Measurements from ENCODE around the gene SPAAR.
"Not testable (repeated sequence)": the region's sequence is repeated elsewhere in the genome, so short reads cannot be mapped to it uniquely, and the experiment has no call there.

The SPAAR gene

GRCh38 chr9:35905051-35905781 is 4.1 kb upstream of the SPAAR start:
- no peak for DNase-seq

DNA sequence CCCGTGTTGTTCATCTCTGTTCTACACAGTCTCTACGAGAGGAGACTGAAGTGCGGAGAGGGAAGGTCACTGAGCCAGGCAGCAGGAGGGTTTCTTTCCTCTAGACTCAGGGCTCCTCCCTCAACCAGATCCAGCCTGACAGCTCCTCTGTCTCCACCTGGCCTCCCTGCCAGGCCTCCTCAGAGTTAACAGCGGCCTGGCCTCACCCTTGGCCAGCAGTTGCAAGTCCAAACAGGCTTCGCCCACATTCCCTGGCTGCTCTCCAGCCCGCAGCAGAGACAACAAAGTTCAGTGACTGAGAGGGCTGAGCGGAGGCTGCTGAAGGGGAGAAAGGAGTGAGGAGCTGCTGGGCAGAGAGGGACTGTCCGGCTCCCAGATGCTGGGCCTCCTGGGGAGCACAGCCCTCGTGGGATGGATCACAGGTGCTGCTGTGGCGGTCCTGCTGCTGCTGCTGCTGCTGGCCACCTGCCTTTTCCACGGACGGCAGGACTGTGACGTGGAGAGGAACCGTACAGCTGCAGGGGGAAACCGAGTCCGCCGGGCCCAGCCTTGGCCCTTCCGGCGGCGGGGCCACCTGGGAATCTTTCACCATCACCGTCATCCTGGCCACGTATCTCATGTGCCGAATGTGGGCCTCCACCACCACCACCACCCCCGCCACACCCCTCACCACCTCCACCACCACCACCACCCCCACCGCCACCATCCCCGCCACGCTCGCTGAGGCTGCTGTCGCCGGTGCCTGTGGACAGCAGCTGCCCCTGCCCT is 3.2 kb upstream of the SPAAR start, which contains the start of gene HRCT1:
HRCT1 (plus strand) TSS at position 291 of the 768 bp plus-strand sequence; CDS start at position 377, 86 bp downstream.
- DNase-seq = no peak

- no peak for DNase-seq
Measured at GRCh38 chr9:35906923-35907699, 2.2 kb upstream of the SPAAR start.

DNA sequence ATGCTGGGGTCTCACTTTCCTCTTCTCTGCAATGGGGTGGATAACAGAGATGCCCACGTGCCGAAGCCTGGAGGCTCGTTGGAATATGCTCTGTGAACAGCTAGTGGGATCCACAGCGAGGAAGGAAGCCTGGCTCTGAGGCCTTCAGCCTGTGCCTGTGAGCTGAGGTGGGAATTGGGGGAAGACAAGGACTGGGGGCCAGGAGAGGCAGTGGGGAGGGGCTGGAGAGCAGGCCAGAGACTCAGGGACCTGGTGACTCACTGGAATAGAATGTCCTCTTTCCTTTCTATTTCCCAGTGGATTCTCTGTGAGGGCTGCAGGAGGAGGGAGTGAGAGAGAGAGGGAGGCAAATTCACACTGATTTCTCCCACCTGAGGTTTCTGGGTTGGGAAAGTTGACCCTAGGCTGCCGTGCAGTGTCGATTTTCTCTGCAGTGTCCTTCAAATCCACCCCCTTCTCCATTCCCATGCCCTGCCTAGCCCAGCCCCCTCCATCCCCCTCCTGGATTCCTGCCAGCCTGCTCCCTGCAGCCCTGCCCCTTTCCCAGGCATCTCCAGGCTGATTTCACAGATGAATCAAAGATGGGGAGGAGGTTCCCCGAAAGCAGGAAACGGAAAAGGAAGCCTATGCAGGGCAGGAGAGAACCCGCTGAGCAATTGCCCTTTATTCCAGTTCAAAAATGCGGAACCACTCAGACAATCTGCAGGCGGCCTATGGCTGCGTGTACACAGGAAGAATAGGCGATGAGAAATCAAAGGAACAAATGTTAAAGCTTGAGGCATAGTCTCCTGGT is 1.4 kb upstream of the SPAAR start:
- DNase-seq = no peak

DNA sequence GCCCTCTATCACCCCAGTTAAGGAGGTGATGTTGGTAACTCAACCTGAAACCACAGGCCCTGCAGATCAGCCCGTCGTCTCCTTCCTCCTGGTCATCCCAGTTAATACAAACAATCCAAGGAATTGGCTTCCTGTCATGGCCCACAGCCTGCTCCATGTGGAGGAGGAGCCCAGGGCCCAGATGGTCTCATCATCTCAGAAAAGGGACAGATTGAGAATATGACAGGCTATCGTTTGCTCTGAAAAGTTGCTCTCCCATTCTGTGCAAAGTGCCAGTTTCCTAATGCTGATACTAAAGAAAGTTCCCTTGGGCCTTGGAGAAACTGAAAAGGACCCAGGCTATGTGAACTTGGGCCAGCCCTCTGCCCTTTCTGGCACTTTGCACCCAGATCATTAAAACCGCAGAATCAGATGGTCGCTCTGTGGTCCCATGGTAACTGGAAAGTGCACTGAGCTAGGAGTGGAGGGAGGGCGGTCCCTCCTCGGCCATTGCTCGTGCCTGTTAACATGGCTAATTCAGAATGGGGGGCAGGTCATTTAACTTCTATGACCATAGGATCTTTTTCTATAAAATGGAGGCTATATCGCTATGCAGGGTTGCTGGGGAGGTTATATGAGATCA is 675 bp upstream of the SPAAR start:
- no peak for DNase-seq

DNA sequence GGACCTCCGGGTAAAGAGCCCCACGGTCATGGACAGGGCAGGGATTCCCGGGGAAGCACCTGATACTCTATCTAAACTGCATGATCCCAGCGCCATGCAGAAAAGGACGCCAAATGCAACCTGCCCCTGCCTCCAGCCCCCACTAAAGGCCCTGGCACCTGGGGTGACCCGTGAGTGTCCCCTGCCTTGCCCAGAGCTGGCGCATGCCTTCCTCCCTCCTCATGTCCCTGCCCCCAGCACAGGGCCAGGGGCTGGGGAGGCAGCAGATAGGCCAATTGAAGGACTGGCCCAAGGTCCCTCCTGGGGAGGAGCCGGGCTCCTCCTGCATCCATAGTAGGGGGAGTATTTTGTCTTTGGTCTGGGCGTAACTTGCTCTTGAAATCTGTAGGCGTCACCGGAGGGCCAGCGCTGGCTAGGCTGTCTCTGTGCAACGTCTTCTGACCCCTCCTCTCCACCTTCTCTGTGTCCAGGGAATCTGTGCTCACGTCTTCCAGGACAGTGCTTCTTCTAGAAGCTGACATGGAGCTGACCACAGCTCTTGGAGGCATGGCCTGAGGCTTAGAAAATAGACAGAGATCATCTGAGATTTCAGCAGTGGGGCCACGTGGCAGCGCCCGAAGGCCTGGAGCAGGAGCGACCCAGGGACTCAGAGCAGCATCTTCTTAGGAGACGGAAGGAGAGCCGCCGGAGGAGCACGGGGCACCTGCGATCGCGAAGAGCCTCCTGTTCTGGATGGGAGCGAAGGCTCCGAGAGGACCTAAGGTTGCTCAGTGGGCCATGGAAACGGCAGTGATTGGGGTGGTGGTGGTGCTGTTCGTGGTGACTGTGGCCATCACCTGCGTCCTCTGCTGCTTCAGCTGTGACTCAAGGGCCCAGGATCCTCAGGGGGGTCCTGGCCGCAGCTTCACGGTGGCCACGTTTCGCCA is 660 bp downstream of the SPAAR start:
- no peak for DNase-seq

DNA sequence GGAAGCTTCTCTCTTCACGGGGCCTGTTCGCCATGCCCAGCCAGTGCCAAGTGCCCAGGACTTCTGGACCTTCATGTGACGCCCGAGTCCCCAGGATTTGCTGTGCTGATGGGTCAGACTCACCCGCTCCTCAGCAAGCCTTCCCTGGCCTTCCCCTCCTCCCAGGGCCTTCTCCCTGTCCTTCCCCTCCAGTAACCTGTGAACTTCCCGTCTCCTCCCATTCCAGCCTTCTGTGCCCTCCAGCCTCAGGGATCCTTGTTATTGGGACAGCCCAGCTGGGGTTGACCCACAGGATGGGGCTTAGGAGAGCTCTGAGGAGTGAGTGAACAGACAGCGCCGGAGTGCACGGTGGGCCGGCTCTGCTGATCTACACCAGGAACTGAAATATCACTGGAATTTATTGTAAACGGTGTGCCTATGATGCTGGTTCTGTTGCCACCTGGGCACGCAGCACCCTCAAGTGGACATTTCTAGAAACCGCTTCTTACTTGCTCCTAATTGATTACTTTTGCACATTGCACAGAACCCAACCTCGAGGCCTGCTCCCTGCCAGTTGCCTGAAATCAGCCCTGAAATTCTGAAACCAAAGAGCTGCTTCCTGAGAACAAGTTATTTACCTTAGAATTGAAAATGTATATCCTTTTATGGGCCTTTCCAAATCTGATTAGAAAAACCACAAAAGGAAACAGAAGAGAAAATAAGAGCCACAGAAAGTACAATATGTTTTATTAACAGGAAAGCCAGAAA is 1.5 kb downstream of the SPAAR start:
- DNase-seq = no peak

DNA sequence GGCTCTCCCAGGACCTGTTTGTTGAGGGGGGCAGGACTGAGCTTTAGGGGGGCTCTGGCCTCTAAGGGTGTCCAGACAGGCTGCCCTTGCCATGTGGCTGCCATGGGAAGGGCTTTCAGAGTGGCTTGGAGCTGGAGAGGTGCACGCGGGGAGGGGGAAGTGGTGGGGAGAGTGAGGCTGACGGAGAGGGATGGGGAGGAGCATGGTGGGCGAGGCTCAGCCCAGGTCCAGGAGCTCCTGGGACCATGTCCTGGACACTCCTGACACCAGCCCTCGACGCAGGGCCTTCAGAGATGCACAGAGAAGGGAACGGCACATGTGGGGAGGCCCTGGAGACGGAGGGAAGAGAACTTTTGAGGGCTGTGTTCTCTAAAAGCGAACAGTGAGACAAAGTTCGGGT is 2.4 kb downstream of the SPAAR start:
- DNase-seq = no peak

- DNase-seq = no peak
Measured at GRCh38 chr9:35912791-35913400, 3.6 kb downstream of the SPAAR start.

GRCh38 chr9:35913429-35913828 is 4.1 kb downstream of the SPAAR start:
- DNase-seq = not testable (repeated sequence)

DNA sequence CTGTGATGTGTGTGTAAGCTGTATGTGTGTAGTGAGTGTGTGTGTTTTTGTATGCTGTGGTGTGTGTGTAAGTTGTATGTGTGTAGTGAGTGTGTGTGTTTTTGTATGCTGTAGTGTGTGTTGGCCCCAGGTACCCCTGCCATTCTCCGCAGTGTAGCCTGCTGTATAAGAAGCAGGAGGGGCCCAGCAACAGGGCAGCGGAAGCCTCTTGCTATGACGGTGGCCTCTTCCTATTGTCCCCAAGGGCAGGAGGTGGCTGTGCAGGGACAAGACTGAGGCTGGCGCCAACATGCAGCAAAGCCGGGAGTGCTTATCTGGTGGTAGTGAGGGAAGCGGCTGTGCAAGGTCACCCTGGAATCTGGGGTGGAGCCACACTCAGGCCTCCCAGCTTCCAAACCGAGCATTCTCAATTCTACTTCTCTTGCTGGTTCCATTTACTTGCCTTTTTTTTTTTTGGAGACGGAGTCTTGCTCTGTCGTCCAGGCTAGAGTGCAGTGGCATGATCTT is 5.1 kb downstream of the SPAAR start:
- DNase-seq = no peak

DNA sequence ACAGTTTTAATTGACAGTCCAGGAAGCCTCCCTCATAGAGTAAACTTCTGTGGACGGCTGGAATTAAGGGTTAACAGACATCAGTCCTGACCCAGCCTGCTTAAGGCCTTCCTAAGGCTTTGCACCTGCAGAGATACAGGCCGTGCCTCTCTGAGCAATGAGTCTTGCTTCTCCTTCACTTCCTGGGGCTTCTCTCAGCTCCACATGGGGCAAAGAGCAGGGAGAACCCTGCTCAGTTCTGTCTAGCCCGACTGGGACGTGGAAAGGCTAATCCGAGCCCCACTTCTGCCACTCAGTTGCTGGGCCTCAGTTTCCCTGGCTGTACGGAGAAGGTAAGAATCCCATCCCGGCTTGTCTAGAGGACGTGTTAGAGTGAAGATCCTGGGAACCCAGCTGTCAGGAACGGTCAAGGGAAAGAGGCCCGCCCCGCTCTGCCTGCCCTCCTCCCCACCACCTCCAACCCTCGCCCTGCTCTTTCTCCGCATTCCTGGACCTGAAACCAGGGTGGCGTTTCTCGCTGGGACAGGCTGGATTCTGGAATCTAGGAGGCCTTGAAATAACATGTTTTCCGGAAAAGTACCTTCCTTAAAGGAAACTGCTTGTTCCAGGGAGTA is 6.5 kb downstream of the SPAAR start:
- DNase-seq = no peak

DNA sequence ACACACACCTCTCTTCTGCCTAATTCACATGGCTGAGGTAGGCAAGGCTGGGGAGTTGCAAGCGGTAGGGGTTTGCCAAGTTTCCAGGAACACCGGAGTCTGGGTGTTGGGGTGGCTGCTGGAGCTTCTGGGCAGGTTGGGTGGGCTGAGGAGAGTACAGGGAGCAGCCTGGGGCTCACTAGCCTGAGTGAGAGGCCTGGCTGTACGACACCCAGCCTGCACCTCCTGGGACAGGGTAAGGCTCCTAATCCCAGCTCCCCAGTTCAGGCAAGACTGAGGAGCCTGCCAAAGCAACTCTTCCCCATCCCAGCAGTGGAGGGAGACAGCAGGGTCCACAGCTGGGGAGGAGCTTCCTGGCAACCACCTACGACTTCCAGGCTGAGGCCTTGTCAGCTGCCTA is 8.0 kb downstream of the SPAAR start:
- no peak for DNase-seq

GRCh38 chr9:35918780-35919179 is 9.5 kb downstream of the SPAAR start:
- no peak for DNase-seq

DNA sequence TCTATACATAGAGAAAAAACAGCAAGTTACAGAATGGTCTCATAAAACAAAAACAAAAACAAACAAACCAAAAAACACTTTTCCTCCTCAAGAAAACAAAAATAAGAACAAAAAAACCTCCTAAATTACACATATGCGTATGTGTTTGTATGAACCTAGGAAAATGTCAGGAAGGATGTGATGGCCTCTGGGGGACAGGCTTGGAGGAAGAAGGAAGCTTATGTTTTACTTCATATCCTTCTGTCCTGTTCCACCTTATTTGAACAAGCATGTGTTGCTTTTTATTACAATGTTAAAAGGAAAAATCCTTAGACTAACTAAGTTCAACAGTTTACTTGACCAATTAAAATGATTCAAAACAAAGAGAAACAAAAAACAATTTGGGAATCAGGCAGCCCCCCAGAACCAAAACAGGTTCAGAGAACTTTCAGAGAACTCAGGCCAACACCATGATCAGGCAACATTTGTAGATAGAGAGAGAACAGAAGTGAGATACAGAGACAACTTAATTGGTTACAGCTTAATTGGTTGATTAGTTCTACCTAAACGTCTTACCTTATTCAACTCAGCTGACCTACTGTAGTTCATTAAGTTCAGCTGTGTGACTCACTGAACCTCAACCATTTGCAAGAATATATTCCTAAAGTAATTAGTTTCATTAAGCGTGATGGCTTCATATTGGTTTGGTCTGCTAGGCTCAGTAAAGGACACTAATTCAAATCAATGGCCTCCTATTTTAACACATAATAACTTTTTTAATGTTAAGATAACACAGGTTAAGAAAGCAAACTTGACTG is 10.1 kb downstream of the SPAAR start:
- DNase-seq = no peak

DNA sequence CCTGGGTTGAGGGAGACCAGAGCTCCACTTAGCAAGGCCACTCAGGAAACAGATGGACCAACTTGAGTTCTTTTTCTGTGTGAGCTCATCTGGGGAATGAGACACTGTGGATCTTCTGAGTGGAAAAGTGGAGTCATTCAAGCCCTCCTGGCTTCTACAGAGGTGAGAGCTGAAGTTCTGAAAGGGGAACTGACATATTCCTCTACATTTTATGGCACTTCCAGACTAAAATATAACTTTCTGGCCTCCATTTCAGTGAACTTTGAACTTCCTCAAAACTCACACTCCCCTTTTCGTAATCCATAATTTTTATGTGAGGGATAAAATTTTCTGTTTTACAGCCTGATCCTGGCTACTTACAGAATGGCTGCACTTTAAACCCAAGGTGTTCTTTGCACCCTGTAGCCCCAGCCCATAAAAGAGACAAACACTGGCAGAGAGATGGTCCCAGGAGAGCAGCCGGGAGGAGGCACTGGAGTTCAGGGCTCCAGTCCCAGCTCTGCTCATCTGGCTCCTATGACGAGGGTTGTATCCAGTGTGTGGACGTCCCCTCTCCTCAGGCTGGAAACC is 10.8 kb downstream of the SPAAR start:
- no peak for DNase-seq

DNA sequence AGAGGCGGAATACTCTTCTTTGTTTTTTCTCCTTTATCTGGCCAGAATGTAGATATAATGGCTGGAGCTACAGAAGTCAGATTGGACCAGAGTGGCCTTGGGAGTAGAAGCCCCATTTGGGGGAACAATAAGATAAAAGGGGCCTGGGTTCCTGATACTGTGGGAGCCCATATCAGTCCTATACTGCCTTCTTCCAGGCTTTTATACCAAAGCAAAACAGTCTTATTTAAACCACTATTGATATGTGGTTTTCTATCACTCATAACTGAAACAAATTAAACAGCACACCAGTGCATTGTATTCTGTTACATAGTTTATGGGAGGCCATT is 14.3 kb downstream of the SPAAR start:
- no peak for DNase-seq

Measured in effector CD8-positive, alpha-beta T cell (primary cell).